Midbrain (tissue), 1 donor: ENCODE measurements around the gene PLSCR1.
"Not testable (repeated sequence)": the region's sequence is repeated elsewhere in the genome, so short reads cannot be mapped to it uniquely, and the experiment has no call there.

Experiments
- DNase-seq: peaks from one replicate; lab custom pipeline; 2025; lab: John Stamatoyannopoulos, UW

PLSCR1 gene

GRCh38 chr3:146550070-146550615 lies 5.7 kb upstream of the PLSCR1 start:
- DNase-seq: no peak

- DNase-seq: no peak
Measured at GRCh38 chr3:146547235-146547835, 2.9 kb upstream of the PLSCR1 start.

- DNase-seq: no peak
Measured at GRCh38 chr3:146546366-146546965, 2.1 kb upstream of the PLSCR1 start.

- DNase-seq: no peak
Measured at GRCh38 chr3:146544929-146545528, 622 bp upstream of the PLSCR1 start.

GRCh38 chr3:146543461-146544001 lies 876 bp downstream of the PLSCR1 start:
- DNase-seq: no peak

- no peak for DNase-seq
Measured at GRCh38 chr3:146542978-146543377, 1.4 kb downstream of the PLSCR1 start.

GRCh38 chr3:146542179-146542578 lies 2.2 kb downstream of the PLSCR1 start:
- DNase-seq: no peak

- DNase-seq: no peak
Measured at GRCh38 chr3:146540978-146541377, 3.4 kb downstream of the PLSCR1 start.

GRCh38 chr3:146540236-146540635 lies 4.2 kb downstream of the PLSCR1 start:
- no peak for DNase-seq

GRCh38 chr3:146539315-146539714 lies 5.1 kb downstream of the PLSCR1 start:
- no peak for DNase-seq

GRCh38 chr3:146537603-146538002 lies 6.8 kb downstream of the PLSCR1 start:
- DNase-seq: no peak

GRCh38 chr3:146536681-146537080 lies 7.7 kb downstream of the PLSCR1 start:
- DNase-seq: peak; percentile 22

GRCh38 chr3:146532406-146532805 lies 12.0 kb downstream of the PLSCR1 start:
- DNase-seq: no peak

GRCh38 chr3:146530609-146531008 lies 13.8 kb downstream of the PLSCR1 start:
- DNase-seq: no peak

GRCh38 chr3:146529021-146529420 lies 15.4 kb downstream of the PLSCR1 start:
- no peak for DNase-seq

GRCh38 chr3:146524961-146525360 lies 19.4 kb downstream of the PLSCR1 start:
- DNase-seq: no peak

- no peak for DNase-seq
Measured at GRCh38 chr3:146523531-146523930, 20.9 kb downstream of the PLSCR1 start.

- DNase-seq: not testable (repeated sequence)
Measured at GRCh38 chr3:146522174-146523158, 21.9 kb downstream of the PLSCR1 start.

GRCh38 chr3:146521394-146521793 lies 23.0 kb downstream of the PLSCR1 start:
- DNase-seq: no peak

GRCh38 chr3:146519810-146520209 lies 24.6 kb downstream of the PLSCR1 start:
- no peak for DNase-seq

- DNase-seq: no peak
Measured at GRCh38 chr3:146517684-146518435, 26.5 kb downstream of the PLSCR1 start.
